ENCODE data around the gene AAK1. TPM values are rescaled to one million over a fixed set of nuclear protein-coding genes. Genes with fewer than 3 reads are reported as not detected.
"Not testable (repeated sequence)": the region's sequence is repeated elsewhere in the genome, so short reads cannot be mapped to it uniquely, and the experiment has no call there.

AAK1 gene
- polyA plus RNA-seq, 3 donors = 7.9 to 14.6 (median 13.3) TPM

- H3K27ac ChIP-seq (ENCODE audit: low read depth, low read length) = no peak overlapping the region
- 54 to 61% (median 57%) methylated on average over 3 of the region's 3 CpGs for WGBS, 3 donors
These were observed 82.4 kb downstream of the AAK1 start for GRCh38 chr2:69561101-69561500.

GRCh38 chr2:69560147-69560482 lies 83.4 kb downstream of the AAK1 start:
- WGBS, 3 donors = 93 to 94% (median 94%) methylated on average over 4 of the region's 4 CpGs

GRCh38 chr2:69559442-69560146 lies 83.9 kb downstream of the AAK1 start:
- H3K27ac ChIP-seq (ENCODE audit: low read depth, low read length) = no peak overlapping the region
- 60 to 67% (median 66%) methylated on average over 3 of the region's 3 CpGs for WGBS, 3 donors

More at GRCh38 chr2:69560147-69560482, 83.4 kb downstream of the AAK1 start:
- no peak overlapping the region for H3K27ac ChIP-seq (ENCODE audit: low read depth, low read length)

GRCh38 chr2:69556008-69556407 lies 87.5 kb downstream of the AAK1 start:
- WGBS, 3 donors = 82 to 88% (median 83%) methylated on average over 4 of the region's 4 CpGs

GRCh38 chr2:69554981-69555380 lies 88.6 kb downstream of the AAK1 start:
- no peak overlapping the region for H3K27ac ChIP-seq (ENCODE audit: low read depth, low read length)
- 17 to 54% (median 27%) methylated on average over 3 of the region's 3 CpGs for WGBS, 3 donors

More at GRCh38 chr2:69556008-69556407, 87.5 kb downstream of the AAK1 start:
- H3K27ac ChIP-seq (ENCODE audit: low read depth, low read length) = no peak overlapping the region

- WGBS, 3 donors = 79 to 90% (median 85%) methylated on average over 4 of the region's 4 CpGs
- H3K27ac ChIP-seq (ENCODE audit: low read depth, low read length) = no peak overlapping the region
These were observed 89.0 kb downstream of the AAK1 start for GRCh38 chr2:69554568-69554967.

- WGBS, 3 donors = 67 to 94% (median 72%) methylated on average over 7 of the region's 7 CpGs
- no peak overlapping the region for H3K27ac ChIP-seq (ENCODE audit: low read depth, low read length)
These were observed 89.5 kb downstream of the AAK1 start for GRCh38 chr2:69553991-69554390.

- H3K27ac ChIP-seq (ENCODE audit: low read depth, low read length) = not testable (repeated sequence)
- 96 to 98% (median 97%) methylated on average over 12 of the region's 12 CpGs for WGBS, 3 donors
These were observed 93.0 kb downstream of the AAK1 start for GRCh38 chr2:69550511-69550910.

GRCh38 chr2:69549421-69549820 lies 94.1 kb downstream of the AAK1 start:
- H3K27ac ChIP-seq (ENCODE audit: low read depth, low read length) = no peak overlapping the region

GRCh38 chr2:69547984-69548715 lies 95.4 kb downstream of the AAK1 start:
- no peak overlapping the region for H3K27ac ChIP-seq (ENCODE audit: low read depth, low read length)
- WGBS, 3 donors = 60 to 77% (median 61%) methylated on average over 2 of the region's 2 CpGs

GRCh38 chr2:69546646-69547045 lies 96.9 kb downstream of the AAK1 start:
- no peak overlapping the region for H3K27ac ChIP-seq (ENCODE audit: low read depth, low read length)
- 85 to 97% (median 96%) methylated on average over 1 of the region's 1 CpG for WGBS, 3 donors

GRCh38 chr2:69545477-69545932 lies 98.0 kb downstream of the AAK1 start:
- no peak overlapping the region for H3K27ac ChIP-seq (ENCODE audit: low read depth, low read length)
- WGBS, 3 donors = 65 to 87% (median 72%) methylated on average over 2 of the region's 2 CpGs

GRCh38 chr2:69544951-69545350 lies 98.6 kb downstream of the AAK1 start:
- WGBS, 3 donors = 59 to 82% (median 77%) methylated on average over 1 of the region's 1 CpG
- H3K27ac ChIP-seq (ENCODE audit: low read depth, low read length) = no peak overlapping the region

GRCh38 chr2:69539549-69539908 lies 104.0 kb downstream of the AAK1 start:
- no peak overlapping the region for H3K27ac ChIP-seq (ENCODE audit: low read depth, low read length)

GRCh38 chr2:69538872-69539548 lies 104.5 kb downstream of the AAK1 start:
- WGBS, 3 donors = 76 to 88% (median 85%) methylated on average over 7 of the region's 7 CpGs

GRCh38 chr2:69538249-69538648 lies 105.3 kb downstream of the AAK1 start:
- WGBS, 3 donors = 91 to 98% (median 95%) methylated on average over 4 of the region's 4 CpGs
- H3K27ac ChIP-seq (ENCODE audit: low read depth, low read length) = no peak overlapping the region

More at GRCh38 chr2:69538872-69539548, 104.5 kb downstream of the AAK1 start:
- H3K27ac ChIP-seq (ENCODE audit: low read depth, low read length) = no peak overlapping the region

GRCh38 chr2:69535817-69536241 lies 107.7 kb downstream of the AAK1 start:
- H3K27ac ChIP-seq (ENCODE audit: low read depth, low read length) = no peak overlapping the region
- WGBS, 3 donors = 55 to 91% (median 69%) methylated on average over 5 of the region's 5 CpGs

- WGBS, 3 donors = 78 to 82% (median 81%) methylated on average over 7 of the region's 7 CpGs
- no peak overlapping the region for H3K27ac ChIP-seq (ENCODE audit: low read depth, low read length)
These were observed 112.4 kb downstream of the AAK1 start for GRCh38 chr2:69531186-69531585.

GRCh38 chr2:69529480-69529879 lies 114.1 kb downstream of the AAK1 start:
- WGBS, 3 donors = 61 to 79% (median 75%) methylated on average over 2 of the region's 2 CpGs
- no peak overlapping the region for H3K27ac ChIP-seq (ENCODE audit: low read depth, low read length)
